GM19395 (cell line): Measurements from ENCODE around the gene TMC6.

Experiments used
- ATAC-seq: cut with Tn5 transposase; IDR thresholded peaks from one replicate; pipeline ENCODE4 v1.9.1; 2021; ENCODE audit warnings: mild to moderate bottlenecking, moderate library complexity; ENCODE audit not compliant: unreplicated experiment

TMC6 gene

GRCh38 chr17:78137392-78138203, 9.0 kb upstream of the TMC6 start:
- ATAC-seq = no peak

GRCh38 chr17:78135858-78136500, 7.4 kb upstream of the TMC6 start:
- no peak for ATAC-seq

GRCh38 chr17:78134899-78135385, 6.4 kb upstream of the TMC6 start:
- no peak for ATAC-seq

- no peak for ATAC-seq
Observed at GRCh38 chr17:78133971-78134898, 5.7 kb upstream of the TMC6 start.

GRCh38 chr17:78133179-78133951, 4.8 kb upstream of the TMC6 start:
- ATAC-seq = no peak

GRCh38 chr17:78132767-78133178, 4.2 kb upstream of the TMC6 start:
- ATAC-seq = no peak

- ATAC-seq = no peak
Observed at GRCh38 chr17:78132084-78132676, 3.6 kb upstream of the TMC6 start.

- no peak for ATAC-seq
Observed at GRCh38 chr17:78131172-78132083, 2.9 kb upstream of the TMC6 start.

- ATAC-seq = no peak
Observed at GRCh38 chr17:78130437-78131101, 2.0 kb upstream of the TMC6 start, which contains the start of gene TMC8. Gene TMC8, plus strand, starts transcription at chr17:78130771. Its CDS starts 818 bp downstream, at chr17:78131589.

- no peak for ATAC-seq
Observed at GRCh38 chr17:78130090-78130436, 1.5 kb upstream of the TMC6 start.

- ATAC-seq = no peak
Observed at GRCh38 chr17:78129351-78130089, 965 bp upstream of the TMC6 start.

GRCh38 chr17:78127888-78128550, 536 bp downstream of the TMC6 start:
- ATAC-seq = no peak

GRCh38 chr17:78127239-78127887, 1.2 kb downstream of the TMC6 start:
- no peak for ATAC-seq

- no peak for ATAC-seq
Observed at GRCh38 chr17:78126895-78127238, 1.7 kb downstream of the TMC6 start.

GRCh38 chr17:78125976-78126894, 2.3 kb downstream of the TMC6 start:
- no peak for ATAC-seq
